Cardiac septum (tissue), 1 donor: ENCODE data around the gene AIM2. TPM values are rescaled to one million over a fixed set of nuclear protein-coding genes. Genes with fewer than 3 reads are reported as not detected.
"Not testable (repeated sequence)": the region's sequence is repeated elsewhere in the genome, so short reads cannot be mapped to it uniquely, and the experiment has no call there.

Source experiments
- DNase-seq: peaks from one replicate; pipeline ENCODE4 v3.0.0-alpha.2; 2020; ENCODE audit warnings: low spot score
- intact Hi-C: fragments of 100-400 bp; cut with DNase I; formaldehyde crosslinking; loops from one replicate; pipeline ENCODE4 v1.14.0; 2022
- long read RNA-seq: library from polyadenylated mRNA; unstranded; transcript quantifications from one replicate; pipeline ENCODE4 v2.0.0, GENCODE V29; 2021
- total RNA-seq: library from RNA; stranded (reverse); fragmentation: NEBNext Ultra II Directional; extraction: Animal tissue kit (Norgen Biotek cat#: 25700); gene quantifications from one replicate; pipeline ENCODE4 v1.2.1, GENCODE V29; 2021
- donor health status: DM: no; HTN: no; CAD: no.

The AIM2 gene, protein sequence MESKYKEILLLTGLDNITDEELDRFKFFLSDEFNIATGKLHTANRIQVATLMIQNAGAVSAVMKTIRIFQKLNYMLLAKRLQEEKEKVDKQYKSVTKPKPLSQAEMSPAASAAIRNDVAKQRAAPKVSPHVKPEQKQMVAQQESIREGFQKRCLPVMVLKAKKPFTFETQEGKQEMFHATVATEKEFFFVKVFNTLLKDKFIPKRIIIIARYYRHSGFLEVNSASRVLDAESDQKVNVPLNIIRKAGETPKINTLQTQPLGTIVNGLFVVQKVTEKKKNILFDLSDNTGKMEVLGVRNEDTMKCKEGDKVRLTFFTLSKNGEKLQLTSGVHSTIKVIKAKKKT
- 0.35 TPM for total RNA-seq
- long read RNA-seq, result 0 reads

DNA sequence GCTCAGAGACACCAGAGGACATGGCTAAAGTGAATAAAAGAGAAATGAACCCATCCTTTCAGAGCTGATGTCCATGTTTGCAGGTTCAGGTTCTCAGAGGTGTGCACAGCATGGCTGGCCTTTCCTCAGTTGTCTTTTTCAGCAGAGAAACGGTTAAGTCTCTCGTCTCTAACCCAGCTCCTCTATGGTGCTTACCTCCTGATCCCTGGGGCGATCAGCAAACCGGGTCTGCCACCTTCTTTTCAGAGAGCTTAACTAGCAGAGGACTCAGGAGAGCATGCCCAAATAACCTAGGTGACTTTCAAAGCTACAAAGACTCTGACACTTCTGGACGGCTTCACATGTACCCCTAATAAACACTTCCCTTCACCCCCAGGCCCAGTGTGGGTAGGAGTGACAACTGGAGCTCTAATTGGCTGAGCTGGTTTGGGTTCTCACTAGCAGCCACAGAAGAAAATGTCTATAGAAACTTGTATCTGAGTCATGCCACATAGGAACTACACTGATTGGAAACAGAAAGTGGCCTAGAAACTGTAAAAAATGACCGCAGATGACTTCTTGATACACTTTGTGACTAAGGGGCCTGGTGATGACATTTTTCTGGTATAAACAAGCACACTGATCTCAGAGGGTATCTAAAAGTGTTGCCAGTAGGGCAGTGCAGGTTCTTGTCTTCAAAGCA, at the start of gene AIM2:
AIM2 (minus strand) TSS at position 329 of the 682 bp plus-strand sequence. CDS start 3,267 bp downstream, outside the sequence.
- intact Hi-C loops, result no loop called here
- DNase-seq, result no peak

DNA sequence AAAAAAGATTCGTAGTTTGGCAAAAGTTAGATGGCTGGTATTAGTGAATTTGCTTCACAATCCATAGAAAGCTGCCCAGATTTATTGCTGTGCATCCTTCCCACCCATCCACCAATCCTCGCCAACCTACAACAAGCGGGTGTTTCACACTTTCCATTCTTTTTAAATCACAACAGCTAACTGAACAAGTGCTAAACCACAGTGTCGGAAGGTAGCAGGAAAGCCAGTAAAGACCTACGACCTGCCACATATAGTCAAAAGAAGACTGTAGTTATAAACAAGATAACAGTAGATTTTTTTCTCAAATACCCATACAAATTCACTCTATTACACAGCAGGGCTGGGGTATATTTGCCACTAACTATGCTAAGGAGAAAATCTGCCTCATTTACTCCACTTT, 47.0 kb upstream of the AIM2 start:
- DNase-seq, result no peak
- intact Hi-C loops, result no loop called here

DNA sequence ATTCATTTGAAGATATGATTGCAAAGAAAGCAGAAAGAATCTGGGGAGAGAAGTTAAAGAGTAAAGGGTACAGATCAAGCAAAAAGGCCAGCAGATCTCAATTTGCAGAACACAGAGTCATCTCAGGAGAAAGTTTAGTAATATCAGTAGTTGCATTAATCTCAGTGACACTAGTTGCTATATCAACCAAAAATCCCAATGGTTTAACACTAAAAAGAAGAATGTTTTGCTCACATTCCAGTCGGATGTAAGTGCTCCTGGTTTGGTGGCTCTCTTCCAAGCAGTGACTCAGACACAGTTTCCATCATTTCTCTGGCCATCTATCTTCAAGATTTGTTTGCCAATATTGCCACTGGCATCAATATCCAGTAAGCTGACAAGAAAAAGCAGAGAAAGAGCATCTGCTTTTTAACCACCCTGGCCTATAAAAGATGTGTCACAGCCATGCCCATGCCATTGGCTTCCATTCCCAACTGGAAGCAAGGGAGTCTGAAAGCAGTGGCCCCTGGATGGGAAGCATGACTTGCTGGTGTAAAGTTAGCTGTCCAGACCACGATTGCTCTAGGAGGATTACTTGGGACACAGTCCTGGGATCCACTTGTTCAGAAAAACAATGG, 45.5 kb upstream of the AIM2 start:
- DNase-seq, result no peak
- intact Hi-C loops, result no loop called here

DNA sequence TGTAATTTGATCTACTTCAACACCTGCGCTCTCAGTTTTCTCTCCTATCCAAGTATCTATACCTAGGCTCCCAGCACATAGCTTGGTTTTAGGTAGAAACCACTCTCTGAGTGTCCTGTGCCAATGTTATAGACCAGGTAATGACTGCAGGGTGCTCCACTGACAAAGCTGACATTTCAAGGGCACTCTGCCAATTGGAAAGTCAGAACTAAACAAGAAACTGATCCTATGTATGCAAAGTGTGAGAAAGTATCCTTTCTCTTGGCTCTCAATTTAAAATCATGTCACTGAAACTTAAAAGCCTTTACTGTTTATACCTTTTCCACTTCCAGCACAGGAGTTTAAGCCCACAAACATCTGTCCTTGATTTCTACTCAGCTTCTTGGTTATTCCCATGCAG, 45.0 kb upstream of the AIM2 start:
- intact Hi-C loops, result no loop called here
- DNase-seq, result no peak

DNA sequence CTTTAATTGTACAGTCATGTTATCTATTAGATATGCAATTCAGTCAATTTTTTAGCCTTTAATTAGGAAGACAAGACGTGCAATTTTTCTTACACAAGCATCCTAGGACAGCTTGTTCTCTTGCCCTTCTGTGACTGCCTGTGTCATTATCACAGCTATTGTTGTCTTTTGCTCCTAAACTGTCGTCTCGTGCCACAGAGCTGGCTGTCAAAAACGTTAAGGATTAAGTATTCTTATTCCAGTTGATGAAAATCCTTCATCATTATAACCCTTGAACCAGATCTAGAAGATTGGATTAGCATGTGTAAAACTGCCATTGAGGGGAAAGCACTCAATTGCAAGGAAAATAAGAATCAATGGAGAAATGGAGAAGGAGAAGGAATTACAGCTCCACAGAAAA, 43.8 kb upstream of the AIM2 start:
- no peak for DNase-seq

DNA sequence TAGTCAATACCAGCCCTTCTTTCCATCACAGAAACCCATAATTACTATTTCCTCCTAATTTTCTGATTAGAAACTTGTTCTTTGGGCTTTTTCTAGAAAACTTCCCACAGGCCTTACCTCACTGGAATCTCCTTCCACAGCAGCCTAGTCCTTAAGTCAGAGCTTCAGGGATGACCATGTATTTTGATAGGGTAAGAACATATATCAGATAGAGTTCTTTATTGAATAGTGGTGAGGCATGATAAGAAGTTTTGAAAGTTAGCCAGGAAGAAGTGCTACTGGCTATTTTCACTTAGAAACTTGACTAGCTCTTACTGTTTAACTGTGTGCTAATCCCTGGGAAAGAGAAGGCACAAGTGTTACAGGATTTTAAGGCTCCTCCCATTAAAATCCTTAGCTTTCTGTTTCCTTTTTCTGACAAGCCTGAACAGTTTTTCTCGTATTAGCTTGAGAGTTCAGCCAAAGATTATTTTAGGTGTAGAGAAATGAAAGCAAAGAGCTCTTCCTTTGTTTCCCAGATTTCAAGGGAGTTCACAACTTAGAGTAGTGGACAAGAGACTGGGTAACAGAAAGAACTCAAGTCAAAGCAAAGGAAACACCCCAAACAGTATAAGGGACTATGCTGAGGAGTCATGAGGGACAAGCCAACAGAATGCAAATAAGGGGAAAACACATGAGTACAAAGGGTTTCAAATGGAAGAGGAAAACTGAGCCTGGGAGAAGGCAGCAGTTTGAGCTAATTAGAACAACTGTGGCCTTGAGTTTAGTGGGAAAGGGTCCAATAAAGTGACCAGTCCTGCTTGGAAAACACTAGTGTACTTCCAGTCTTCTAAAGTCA, 37.2 kb upstream of the AIM2 start:
- intact Hi-C loops, result no loop called here
- no peak for DNase-seq

More for the DNA sequence above, 43.8 kb upstream of the AIM2 start:
- intact Hi-C loops, result no loop called here

DNA sequence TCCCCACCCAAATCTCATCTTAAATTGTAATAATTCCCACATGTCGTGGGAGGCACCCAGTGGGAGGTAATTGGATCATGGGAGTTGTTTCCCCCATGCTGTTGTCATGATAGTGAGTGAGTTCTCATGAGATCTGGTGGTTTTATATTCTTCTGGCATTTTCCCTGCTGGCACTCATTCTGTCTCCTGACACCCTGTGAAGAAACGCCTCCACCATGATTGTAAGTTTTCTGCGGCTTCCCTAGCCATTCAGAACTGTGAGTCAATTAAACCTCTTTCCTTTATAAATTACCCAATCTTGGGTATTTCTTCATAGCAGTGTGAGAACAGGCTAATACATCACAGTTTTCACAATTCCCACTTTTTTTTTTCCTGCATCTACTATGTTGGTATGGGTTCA, 26.5 kb upstream of the AIM2 start:
- intact Hi-C loops, DNase-seq: not testable (repeated sequence)

DNA sequence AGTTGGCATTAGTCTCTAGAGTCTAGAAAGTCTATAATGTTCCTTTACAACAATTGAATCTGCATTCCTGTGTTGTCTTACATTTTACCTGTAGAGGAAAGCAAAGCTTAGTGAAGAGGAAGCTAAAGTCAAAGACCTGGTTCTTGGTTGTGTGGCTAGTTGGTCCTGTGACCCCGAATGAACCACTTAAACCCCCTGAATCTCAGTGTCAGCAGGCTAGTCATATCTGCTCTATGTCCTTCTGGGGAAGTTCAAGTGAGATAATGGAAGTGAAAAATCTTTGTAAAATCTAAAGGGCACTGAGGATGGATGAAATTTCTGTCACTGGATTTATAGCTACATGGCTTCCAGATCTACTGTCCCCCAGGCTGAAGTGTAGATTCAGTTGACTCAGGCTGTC, 24.0 kb upstream of the AIM2 start:
- intact Hi-C loops, result no loop called here
- no peak for DNase-seq

DNA sequence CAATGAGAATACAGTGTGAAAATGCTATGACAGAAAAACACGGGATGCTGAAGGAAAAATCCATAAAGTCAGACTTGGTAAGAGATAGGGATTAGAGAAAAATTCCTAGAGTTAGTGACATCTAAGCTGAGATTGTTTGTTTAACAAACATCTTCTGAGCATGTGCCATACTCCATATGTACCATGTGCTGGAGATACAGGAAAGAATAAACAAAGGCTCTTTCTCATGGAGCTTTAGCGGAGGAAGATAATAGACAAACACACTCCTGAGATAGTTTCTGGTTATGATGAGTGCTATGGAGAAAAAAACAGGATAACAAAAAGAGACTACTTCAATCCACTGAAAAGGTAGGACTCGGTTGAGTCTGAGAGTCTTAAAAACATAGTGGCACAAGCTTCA, 22.0 kb upstream of the AIM2 start:
- no peak for DNase-seq
- intact Hi-C loops, result no loop called here

DNA sequence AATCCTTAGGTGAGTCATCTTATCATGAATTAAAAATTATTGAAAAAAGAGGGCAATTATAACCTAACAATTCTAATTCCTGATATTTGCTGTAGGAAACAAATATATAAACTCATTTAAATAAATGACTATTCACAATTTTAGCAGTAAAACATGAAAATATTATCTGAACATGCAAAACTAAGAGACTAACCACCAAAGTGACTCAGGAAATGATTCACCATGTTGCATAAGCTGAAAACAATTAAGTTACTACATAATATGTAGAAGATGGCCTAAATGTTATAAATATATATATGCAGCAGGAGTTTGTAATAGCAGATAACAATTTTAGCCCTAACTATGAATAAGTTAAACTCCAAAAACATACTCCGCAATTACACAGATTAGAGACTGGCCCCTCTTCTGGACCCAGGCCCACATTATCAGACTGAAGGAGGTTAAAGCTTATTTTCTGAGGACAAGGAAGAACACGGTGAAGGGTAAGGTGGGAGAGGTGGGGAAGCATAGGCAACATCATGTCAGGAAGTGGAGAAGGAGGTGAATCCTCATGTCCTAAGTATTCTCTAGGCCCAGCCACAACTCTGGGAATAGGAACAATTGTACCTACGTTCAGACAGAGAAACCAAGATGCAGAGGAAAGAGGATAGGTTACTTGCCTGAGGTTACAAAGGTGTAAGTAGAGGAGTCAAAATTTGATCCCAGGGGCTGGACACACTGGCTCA, 15.6 kb upstream of the AIM2 start:
- no peak for DNase-seq
- intact Hi-C loops, result no loop called here

DNA sequence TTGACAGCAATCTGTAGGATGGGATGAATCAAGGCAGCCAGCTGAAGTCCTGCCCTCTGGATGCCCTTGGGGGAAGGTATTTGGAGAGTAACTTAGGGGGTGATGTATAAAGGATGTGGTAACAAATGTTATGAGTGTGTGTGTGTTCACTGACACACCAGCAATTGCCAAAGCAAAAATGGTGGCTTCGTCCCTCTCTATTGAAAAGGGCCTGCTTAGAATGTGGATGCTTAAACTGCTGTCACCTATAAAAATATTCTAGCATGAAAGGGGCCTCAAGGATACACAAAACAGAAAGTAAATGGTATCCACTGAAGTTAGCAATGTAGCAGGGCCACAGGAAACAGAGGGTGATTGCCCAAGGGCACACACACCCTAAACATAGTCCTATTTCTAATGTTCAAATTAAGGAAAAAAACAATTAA, 15.1 kb upstream of the AIM2 start:
- DNase-seq, result no peak
- intact Hi-C loops, result no loop called here

DNA sequence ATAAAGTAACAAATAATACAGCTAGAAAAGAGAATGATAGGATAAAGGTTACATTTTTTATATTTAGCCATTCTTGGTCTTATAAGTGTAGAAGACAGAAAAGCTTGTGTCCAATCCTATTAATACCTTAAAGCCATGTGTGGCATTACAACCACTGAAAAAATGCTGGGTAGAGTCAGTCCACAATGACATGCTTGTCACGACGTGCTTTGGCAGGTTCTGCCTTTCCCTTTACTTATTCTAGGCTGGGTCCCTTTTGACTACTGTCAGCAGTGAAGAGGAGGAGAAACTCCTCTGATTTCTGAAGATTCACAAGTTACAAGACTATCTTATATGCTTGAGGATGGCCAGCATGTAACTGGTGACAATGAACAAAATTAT, 14.6 kb upstream of the AIM2 start:
- intact Hi-C loops, result no loop called here
- DNase-seq, result no peak

DNA sequence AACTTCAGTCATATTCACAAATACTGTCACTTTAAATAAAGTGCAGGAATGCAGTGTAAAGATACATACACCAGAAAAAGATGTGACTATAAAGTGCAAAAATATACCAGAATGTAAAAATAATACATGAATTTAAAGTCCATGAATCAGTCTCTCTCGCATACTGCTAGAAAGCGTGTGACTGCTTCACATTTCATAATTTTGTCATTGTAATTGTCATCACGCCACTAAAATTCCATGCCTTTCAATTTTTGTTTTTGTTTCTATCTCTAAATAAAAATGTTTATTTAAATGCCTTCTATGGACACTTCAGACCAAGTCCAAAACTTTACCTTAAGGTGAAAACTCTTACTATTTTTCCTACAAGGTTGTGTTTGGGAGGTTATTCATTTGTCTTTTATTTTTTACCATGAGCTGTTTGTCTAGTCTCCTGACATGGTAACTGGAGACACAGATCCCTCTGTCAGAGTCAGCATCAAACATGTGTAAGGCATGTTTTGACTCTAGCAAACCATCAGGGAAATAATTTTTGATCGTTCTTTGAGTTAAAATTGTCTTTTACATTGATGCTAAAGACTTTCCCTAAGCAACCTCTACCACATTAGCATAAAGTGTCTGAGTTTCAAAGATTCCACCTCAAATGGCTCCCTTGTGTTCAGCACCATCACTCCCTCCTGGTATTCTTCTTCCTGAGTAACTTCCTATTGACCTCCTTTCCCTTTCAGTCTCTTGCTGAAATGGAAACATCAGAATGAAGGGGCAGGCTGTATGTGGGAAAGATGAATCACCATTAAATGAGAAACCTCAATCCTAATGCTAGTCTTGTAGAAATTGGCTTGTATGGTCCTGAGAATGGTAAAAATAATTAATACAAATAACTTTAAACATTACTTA, 14.0 kb upstream of the AIM2 start:
- no peak for DNase-seq
- intact Hi-C loops, result no loop called here

DNA sequence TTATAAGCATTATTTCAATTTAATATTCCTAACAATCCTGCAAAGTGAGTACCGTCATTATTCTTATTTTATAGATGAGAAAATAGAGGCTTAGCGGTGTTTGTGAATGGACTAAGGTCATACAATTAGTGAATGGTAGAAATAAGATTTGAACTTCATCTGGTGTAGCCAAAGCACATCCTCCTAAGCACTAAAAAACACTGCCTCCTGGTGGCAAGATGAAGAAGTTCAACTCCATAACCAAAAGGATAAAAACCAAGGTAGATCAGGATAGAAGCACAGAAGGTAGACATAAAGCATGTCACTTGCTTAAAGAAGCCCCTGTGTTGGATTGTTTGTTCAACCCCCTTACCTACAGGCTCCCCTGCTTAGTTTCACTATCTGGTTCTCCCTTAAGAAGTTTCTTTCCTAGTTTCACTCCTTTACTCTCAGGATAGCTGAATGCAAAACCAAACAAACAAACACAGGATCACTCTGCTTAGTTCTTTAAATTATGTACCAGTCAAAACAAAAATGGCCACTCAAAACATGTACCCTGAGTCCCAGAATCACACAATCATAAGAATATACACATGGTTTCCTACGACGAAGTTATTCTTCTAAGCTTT, 12.7 kb upstream of the AIM2 start:
- intact Hi-C loops, result no loop called here
- DNase-seq, result no peak

DNA sequence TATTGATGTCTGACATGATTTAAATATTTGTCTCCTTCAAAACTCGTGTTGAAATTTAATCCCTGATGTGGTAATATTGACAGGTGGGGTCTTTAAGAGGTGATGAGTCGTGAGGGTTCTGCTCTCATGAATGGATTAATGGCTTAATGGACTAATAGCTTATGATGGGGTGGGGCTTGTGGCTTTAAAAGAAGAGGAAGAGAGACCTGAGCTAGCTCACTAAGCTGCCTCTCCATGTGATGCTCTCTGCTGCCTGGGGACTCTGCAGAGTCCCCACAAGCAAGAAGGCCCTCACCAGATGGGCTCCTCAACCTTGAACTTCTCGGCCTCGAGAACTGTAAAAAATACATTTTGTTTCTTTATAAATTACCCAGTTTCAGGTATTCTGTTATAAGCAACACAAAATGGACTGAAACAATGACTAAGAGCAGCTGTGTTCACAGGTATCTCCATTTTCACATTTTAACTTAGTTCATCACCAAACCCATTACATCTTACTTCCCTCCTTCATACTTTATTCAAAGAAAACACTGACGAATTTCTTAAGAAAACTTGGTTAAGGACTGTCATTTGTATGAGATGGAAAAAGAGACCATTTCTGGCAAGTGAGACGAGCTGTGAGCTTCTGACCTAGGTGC, 12.1 kb upstream of the AIM2 start:
- no peak for DNase-seq
- intact Hi-C loops, result no loop called here

DNA sequence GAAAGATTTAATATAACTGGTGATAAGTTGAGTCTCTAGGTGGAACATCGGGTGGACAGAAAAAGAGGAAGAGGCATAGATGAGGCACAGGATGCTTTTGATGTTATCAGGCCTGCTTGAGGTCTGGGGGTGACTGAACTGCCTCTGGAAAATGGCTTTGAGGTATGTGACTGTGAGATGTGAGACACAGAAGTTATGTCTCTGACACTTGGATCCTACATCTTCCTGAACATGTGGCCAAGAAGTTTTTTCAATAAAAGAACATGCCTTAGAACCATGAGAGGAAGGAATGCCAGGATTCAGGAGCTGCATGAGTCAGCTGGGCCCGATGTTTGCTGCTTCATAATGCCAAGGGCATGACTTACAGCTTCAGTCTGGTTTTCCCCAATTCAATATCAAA, 11.5 kb upstream of the AIM2 start:
- intact Hi-C loops, result no loop called here
- no peak for DNase-seq

DNA sequence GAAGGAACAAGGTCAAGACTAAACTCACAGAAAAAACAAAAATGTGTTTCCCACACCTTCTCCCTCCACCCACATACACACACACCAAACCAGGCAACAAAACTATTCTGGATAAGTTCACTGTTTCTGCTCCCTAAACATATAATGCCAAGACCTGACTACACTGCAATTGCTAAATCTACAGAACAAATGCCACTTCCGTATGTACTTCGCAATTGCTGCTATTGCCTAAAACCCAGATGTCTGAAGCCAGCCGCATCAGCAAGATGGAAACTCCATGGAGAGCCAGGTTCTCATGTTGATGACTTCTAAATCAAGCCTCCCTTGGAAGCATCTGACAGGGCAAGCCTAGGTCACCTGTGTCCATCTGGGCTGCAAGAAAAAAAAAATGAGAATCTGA, 8.3 kb upstream of the AIM2 start:
- peak; percentile 77 for DNase-seq
- intact Hi-C loops, result no loop called here

DNA sequence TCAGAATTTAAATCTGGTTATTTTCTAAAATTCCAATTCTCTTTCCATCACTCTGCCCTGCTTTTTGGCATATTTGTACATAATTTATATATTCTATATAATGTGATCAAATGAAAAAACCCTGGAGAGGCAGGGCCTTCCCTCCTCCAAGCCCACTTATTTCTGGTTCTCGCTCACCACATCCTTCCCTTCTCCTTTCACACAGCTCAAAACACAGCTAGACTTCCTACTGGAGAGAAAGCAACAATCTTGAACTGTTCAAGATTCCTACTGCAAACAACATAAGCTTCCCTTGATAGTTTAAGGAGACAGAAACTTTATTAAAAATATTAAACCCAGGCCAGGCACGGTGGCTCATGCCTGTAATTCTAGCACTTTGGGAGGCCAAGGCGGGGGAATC, 7.6 kb upstream of the AIM2 start:
- intact Hi-C loops, result no loop called here
- no peak for DNase-seq
